ENCODE results near the gene C5orf24.

DNA sequence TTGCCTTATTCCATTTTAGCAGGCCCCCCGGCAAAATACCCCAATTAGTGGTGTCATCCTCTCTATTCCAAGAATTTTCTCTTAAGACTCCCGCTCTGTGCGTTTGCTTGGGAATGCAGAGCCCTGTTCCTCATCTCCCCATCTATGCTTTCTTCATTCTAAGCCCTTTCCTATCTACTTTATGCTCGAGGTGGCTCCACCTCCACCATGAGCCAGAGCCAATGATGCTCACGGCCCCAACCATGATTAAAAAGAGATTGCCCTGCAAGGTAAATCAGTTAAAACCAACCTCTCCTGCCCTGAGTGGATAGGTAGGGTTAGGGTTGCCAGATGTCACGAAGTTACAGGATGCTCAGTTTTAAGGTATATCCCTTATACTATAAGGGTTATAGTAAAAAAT lies 27.7 kb downstream of the C5orf24 start:
- TF ChIP-seq, protein P1, sequence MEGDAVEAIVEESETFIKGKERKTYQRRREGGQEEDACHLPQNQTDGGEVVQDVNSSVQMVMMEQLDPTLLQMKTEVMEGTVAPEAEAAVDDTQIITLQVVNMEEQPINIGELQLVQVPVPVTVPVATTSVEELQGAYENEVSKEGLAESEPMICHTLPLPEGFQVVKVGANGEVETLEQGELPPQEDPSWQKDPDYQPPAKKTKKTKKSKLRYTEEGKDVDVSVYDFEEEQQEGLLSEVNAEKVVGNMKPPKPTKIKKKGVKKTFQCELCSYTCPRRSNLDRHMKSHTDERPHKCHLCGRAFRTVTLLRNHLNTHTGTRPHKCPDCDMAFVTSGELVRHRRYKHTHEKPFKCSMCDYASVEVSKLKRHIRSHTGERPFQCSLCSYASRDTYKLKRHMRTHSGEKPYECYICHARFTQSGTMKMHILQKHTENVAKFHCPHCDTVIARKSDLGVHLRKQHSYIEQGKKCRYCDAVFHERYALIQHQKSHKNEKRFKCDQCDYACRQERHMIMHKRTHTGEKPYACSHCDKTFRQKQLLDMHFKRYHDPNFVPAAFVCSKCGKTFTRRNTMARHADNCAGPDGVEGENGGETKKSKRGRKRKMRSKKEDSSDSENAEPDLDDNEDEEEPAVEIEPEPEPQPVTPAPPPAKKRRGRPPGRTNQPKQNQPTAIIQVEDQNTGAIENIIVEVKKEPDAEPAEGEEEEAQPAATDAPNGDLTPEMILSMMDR (IDR thresholded peaks at IDR 0.05; ENCODE audit: borderline replicate concordance, extremely low read depth, low read length, poor library complexity, severe bottlenecking): no peak
- no peak for TF ChIP-seq EZH2 (IDR thresholded peaks at IDR 0.05; ENCODE audit: borderline replicate concordance, low read depth, low read length, severe bottlenecking)
